GM21723 (cell line): Measurements from ENCODE around the gene PGGT1B.
"Not testable (repeated sequence)": the region's sequence is repeated elsewhere in the genome, so short reads cannot be mapped to it uniquely, and the experiment has no call there.

Source experiments
- ATAC-seq: cut with Tn5 transposase; IDR thresholded peaks from one replicate; pipeline ENCODE4 v1.9.1; 2021; ENCODE audit warnings: mild to moderate bottlenecking, moderate library complexity; ENCODE audit not compliant: unreplicated experiment

Gene PGGT1B

GRCh38 chr5:115260248-115260647, 2.4 kb downstream of the PGGT1B start:
- no peak for ATAC-seq

GRCh38 chr5:115257981-115258380, 4.7 kb downstream of the PGGT1B start:
- no peak for ATAC-seq

GRCh38 chr5:115249379-115249778, 13.3 kb downstream of the PGGT1B start:
- not testable (repeated sequence) for ATAC-seq

GRCh38 chr5:115246361-115246991, 16.2 kb downstream of the PGGT1B start:
- ATAC-seq, result peak; percentile 76

GRCh38 chr5:115243412-115243811, 19.3 kb downstream of the PGGT1B start:
- ATAC-seq, result peak; percentile 62

GRCh38 chr5:115241881-115242642, 20.6 kb downstream of the PGGT1B start:
- ATAC-seq, result no peak

GRCh38 chr5:115237066-115237465, 25.6 kb downstream of the PGGT1B start:
- no peak for ATAC-seq

GRCh38 chr5:115236599-115236998, 26.1 kb downstream of the PGGT1B start:
- ATAC-seq, result no peak

- no peak for ATAC-seq
These were observed 31.1 kb downstream of the PGGT1B start for GRCh38 chr5:115231598-115231997.

- ATAC-seq, result no peak
These were observed 33.1 kb downstream of the PGGT1B start for GRCh38 chr5:115229606-115230005.

GRCh38 chr5:115227281-115227680, 35.4 kb downstream of the PGGT1B start:
- ATAC-seq, result no peak

GRCh38 chr5:115214541-115214940, 48.1 kb downstream of the PGGT1B start:
- ATAC-seq, result no peak

- ATAC-seq, result peak; percentile 100
These were observed 53.4 kb downstream of the PGGT1B start for GRCh38 chr5:115209279-115209678.

GRCh38 chr5:115202952-115203351, 59.7 kb downstream of the PGGT1B start:
- ATAC-seq, result no peak

GRCh38 chr5:115196161-115196560, 66.5 kb downstream of the PGGT1B start:
- ATAC-seq, result no peak

- no peak for ATAC-seq
These were observed 68.0 kb downstream of the PGGT1B start for GRCh38 chr5:115194676-115195075.

GRCh38 chr5:115193295-115193694, 69.4 kb downstream of the PGGT1B start:
- ATAC-seq, result no peak

- no peak for ATAC-seq
These were observed 70.6 kb downstream of the PGGT1B start for GRCh38 chr5:115192098-115192497.

- no peak for ATAC-seq
These were observed 71.1 kb downstream of the PGGT1B start for GRCh38 chr5:115191474-115192031.

- no peak for ATAC-seq
These were observed 72.3 kb downstream of the PGGT1B start for GRCh38 chr5:115190388-115190787.

GRCh38 chr5:115189866-115190265, 72.8 kb downstream of the PGGT1B start:
- ATAC-seq, result no peak

GRCh38 chr5:115186794-115187193, 75.9 kb downstream of the PGGT1B start:
- ATAC-seq, result no peak
